Measurements from ENCODE around the gene ARFIP1. TPM values are rescaled to one million over a fixed set of nuclear protein-coding genes. Genes with fewer than 3 reads are reported as not detected.

Gene ARFIP1
- total RNA-seq, 4 donors from 2014 or later, result 24.3 to 38.3 (median 27.0) TPM

DNA sequence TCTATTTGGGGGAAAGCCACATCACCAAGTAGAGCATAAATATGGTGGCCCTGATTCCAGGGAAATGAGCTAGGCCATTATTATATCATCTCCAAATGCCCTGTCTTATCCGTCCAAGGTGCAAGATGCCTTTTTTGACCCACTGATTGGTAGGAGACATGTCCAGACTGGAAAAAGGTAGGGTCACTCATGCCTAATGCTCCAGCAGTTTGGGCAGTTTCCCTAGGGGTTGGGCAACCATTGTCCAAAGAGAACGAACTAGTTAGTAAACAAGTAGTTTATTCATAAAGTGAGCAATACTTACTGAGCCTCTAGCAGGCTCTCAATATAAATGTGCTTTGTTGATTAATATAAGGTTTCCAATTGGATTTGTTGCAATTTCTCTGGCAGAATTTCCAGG is 162.6 kb downstream of the ARFIP1 start:
- no peak for DNase-seq (ENCODE audit: low spot score in 2 of 2)
- TF ChIP-seq EP300 (IDR thresholded peaks at IDR 0.05) (no peak), POLR2AphosphoS5 (IDR thresholded peaks at IDR 0.05) (no peak), POLR2A (IDR thresholded peaks at IDR 0.05) (no peak)
- TF ChIP-seq, protein P1, sequence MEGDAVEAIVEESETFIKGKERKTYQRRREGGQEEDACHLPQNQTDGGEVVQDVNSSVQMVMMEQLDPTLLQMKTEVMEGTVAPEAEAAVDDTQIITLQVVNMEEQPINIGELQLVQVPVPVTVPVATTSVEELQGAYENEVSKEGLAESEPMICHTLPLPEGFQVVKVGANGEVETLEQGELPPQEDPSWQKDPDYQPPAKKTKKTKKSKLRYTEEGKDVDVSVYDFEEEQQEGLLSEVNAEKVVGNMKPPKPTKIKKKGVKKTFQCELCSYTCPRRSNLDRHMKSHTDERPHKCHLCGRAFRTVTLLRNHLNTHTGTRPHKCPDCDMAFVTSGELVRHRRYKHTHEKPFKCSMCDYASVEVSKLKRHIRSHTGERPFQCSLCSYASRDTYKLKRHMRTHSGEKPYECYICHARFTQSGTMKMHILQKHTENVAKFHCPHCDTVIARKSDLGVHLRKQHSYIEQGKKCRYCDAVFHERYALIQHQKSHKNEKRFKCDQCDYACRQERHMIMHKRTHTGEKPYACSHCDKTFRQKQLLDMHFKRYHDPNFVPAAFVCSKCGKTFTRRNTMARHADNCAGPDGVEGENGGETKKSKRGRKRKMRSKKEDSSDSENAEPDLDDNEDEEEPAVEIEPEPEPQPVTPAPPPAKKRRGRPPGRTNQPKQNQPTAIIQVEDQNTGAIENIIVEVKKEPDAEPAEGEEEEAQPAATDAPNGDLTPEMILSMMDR (IDR thresholded peaks at IDR 0.05), result no peak
- no peak overlapping the region for H3K4me3 ChIP-seq
- no peaks in the 10 kb centered on the region for H3K27me3 ChIP-seq
- peaks cover 4% of the 10 kb centered on the region for H3K36me3 ChIP-seq
- H3K27ac ChIP-seq, result no peak overlapping the region
- 76% methylated on average over 2 of the region's 2 CpGs for WGBS
- no peaks in the 10 kb centered on the region for H3K9me3 ChIP-seq
- H3K4me1 ChIP-seq, result peaks cover 36% of the 10 kb centered on the region

DNA sequence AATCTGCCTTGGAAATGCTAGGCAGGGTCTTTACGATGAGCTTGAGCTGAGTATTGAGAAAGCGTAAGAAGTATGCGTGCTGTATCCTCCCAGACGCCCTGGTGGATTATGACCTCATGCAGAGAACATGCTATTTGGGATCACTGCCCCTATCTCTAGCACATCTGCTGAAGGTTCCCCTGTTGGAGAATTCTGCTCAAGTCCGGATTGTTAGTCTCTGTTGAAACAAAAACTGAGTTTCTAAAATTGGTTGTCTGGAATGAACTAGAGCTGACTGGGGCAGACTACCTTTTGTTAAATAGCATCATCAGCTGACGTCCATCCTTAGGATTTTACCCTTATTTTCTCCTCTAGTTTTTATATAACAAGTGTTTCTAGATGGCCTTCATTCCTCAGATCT is 163.9 kb downstream of the ARFIP1 start:
- TF ChIP-seq, protein P1 (IDR thresholded peaks at IDR 0.05), result no peak
- TF ChIP-seq POLR2A (IDR thresholded peaks at IDR 0.05), result no peak
- no peak for TF ChIP-seq EP300 (IDR thresholded peaks at IDR 0.05)
- DNase-seq (ENCODE audit: low spot score in 2 of 2), result no peak
- 57% methylated on average over 6 of the region's 6 CpGs for WGBS
- Histone ChIP-seq H3K36me3 (peaks cover 4% of the 10 kb centered on the region), H3K4me3 (no peak overlapping the region), H3K27ac (peak overlapping the region; percentile 57), H3K27me3 (no peaks in the 10 kb centered on the region), H3K4me1 (peaks cover 30% of the 10 kb centered on the region), H3K9me3 (no peaks in the 10 kb centered on the region)

DNA sequence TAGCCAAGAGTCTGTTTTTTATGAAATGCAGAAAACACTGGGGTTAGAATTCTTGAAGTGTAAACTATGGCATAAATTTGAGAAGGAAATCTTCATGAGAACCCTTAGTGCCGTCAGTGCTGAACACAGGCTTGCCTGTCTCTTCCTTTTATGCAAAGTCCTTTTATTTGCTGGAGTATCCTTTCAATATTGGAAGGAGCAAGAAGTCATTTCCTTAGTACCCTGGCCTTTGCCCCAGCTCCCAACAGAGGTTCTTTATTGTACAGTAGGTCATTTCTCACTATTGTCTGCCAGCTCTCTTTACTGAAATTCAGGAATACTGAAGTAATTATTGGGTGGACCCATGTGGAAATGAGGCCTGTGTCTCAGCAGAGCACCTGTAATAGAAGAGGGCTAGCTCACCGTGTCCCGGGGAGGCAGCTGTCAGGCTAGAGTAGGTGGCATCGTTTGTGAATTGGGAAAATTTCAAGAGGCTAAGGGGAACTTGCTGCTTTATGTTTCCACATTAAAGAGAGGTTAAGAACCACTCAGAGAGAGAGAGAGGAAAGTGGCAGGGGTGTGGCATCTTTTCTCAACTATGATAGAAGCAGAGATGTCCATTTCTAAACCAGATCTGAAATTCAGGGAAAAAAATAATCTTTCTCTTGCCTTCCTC is 165.0 kb downstream of the ARFIP1 start:
- no peak overlapping the region for H3K27ac ChIP-seq
- no peak for DNase-seq (ENCODE audit: low spot score in 2 of 2)
- WGBS, result 46% methylated on average over 4 of the region's 4 CpGs

DNA sequence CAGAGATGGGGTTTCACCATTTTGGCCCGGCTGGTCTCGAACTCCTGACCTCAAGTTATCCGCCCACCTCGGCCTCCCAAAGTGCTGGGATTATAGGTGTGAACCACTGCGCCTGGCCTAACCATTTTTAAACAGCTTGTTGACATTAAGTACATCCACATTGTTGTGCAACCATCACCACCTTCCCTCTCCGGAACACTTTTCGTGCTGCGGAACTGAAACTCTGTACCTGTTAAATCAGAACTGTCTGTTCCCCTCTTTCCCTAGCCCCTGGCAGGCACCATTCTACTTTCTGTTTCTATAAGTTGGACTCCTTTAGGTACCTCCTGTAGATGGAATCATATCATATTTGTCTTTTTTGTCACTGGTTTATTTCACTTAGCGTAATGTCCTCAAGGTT is 165.9 kb downstream of the ARFIP1 start:
- TF ChIP-seq POLR2A (IDR thresholded peaks at IDR 0.05), result no peak
- no peak for TF ChIP-seq EP300 (IDR thresholded peaks at IDR 0.05)
- TF ChIP-seq, protein P1 (IDR thresholded peaks at IDR 0.05), result no peak
- TF ChIP-seq POLR2AphosphoS5 (IDR thresholded peaks at IDR 0.05), result no peak
- peaks cover 26% of the 10 kb centered on the region for H3K4me1 ChIP-seq
- peaks cover 4% of the 10 kb centered on the region for H3K36me3 ChIP-seq
- 77% methylated on average over 9 of the region's 9 CpGs for WGBS
- H3K9me3 ChIP-seq, result no peaks in the 10 kb centered on the region
- H3K4me3 ChIP-seq, result no peak overlapping the region
- no peak for DNase-seq (ENCODE audit: low spot score in 2 of 2)
- H3K27me3 ChIP-seq, result no peaks in the 10 kb centered on the region
- H3K27ac ChIP-seq, result no peak overlapping the region

More for the DNA sequence above, 165.0 kb downstream of the ARFIP1 start:
- no peak overlapping the region for H3K4me3 ChIP-seq
- TF ChIP-seq EP300 (IDR thresholded peaks at IDR 0.05) (no peak), POLR2A (IDR thresholded peaks at IDR 0.05) (no peak), POLR2AphosphoS5 (IDR thresholded peaks at IDR 0.05) (no peak)
- TF ChIP-seq, protein P1 (IDR thresholded peaks at IDR 0.05), result no peak
- H3K9me3 ChIP-seq, result no peaks in the 10 kb centered on the region
- H3K4me1 ChIP-seq, result peaks cover 26% of the 10 kb centered on the region
- peaks cover 4% of the 10 kb centered on the region for H3K36me3 ChIP-seq
- H3K27me3 ChIP-seq, result no peaks in the 10 kb centered on the region

DNA sequence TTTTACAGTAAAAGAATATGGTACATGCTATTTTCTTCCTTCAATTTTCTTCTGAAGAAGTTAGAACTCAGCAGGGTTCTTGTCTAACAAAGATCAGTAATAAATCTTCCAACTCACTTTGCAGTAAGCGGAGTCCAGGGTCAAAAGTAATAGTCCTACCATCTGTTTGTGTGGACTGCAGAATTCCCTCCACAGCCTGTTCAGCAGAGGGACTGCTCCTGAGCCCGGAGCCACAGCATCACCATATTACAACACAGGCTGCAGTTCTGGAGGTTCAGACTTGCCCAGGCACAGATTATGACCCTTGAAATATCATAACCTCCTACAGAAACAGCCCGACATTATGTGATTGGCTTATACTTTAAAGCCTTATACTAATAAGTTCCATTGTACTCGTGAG is 166.7 kb downstream of the ARFIP1 start:
- peaks cover 4% of the 10 kb centered on the region for H3K36me3 ChIP-seq
- H3K27me3 ChIP-seq, result no peaks in the 10 kb centered on the region
- H3K4me3 ChIP-seq, result no peak overlapping the region
- DNase-seq (ENCODE audit: low spot score in 2 of 2), result no peak
- H3K27ac ChIP-seq, result no peak overlapping the region
- WGBS, result 76% methylated on average over 4 of the region's 4 CpGs
- H3K4me1 ChIP-seq, result peaks cover 23% of the 10 kb centered on the region
- TF ChIP-seq, protein P1 (IDR thresholded peaks at IDR 0.05), result no peak
- TF ChIP-seq POLR2A (IDR thresholded peaks at IDR 0.05), result no peak
- TF ChIP-seq POLR2AphosphoS5 (IDR thresholded peaks at IDR 0.05), result no peak
- TF ChIP-seq EP300 (IDR thresholded peaks at IDR 0.05), result no peak
- no peaks in the 10 kb centered on the region for H3K9me3 ChIP-seq
